GM12892 (cell line): ENCODE data around the gene EPB41L4A.

Experiments
- DNase-seq: peaks from one replicate; pipeline ENCODE4 v3.0.0; 2011; ENCODE audit not compliant: insufficient read length
- FAIRE-seq: peaks from 2 replicates; lab custom pipeline; 2011; peaks lifted over from hg19 to GRCh38; lab: Jason Lieb, UNC
- POLR2A ChIP-seq: IDR thresholded peaks from 2 replicates; pipeline ENCODE4 v1.6.1; 2011; ENCODE audit warnings: low read depth, low read length, control low read depth
- POLR2AphosphoS5 ChIP-seq: IDR thresholded peaks from 2 replicates; pipeline ENCODE4 v1.6.1; 2011; ENCODE audit warnings: low read depth, low read length, control low read depth
- TAF1 ChIP-seq: IDR thresholded peaks from 2 replicates; pipeline ENCODE4 v1.6.1; 2011; ENCODE audit warnings: low read depth, mild to moderate bottlenecking, control low read depth, low read length, borderline replicate concordance

EPB41L4A gene

GRCh38 chr5:112390327-112390726 is 28.8 kb downstream of the EPB41L4A start:
- TF ChIP-seq TAF1 (no peak), POLR2A (no peak), POLR2AphosphoS5 (no peak)
- DNase-seq (no peak), FAIRE-seq (no peak)

- TF ChIP-seq POLR2AphosphoS5 (no peak), TAF1 (no peak), POLR2A (no peak)
- DNase-seq (no peak), FAIRE-seq (no peak)
Observed at GRCh38 chr5:112388739-112389138, 30.3 kb downstream of the EPB41L4A start.

GRCh38 chr5:112388074-112388473 is 31.0 kb downstream of the EPB41L4A start:
- FAIRE-seq (no peak), DNase-seq (no peak)

GRCh38 chr5:112386766-112387165 is 32.3 kb downstream of the EPB41L4A start:
- FAIRE-seq (no peak), DNase-seq (no peak)
- no peak for TF ChIP-seq TAF1

More at GRCh38 chr5:112388074-112388473, 31.0 kb downstream of the EPB41L4A start:
- no peak for TF ChIP-seq POLR2A
- TF ChIP-seq POLR2AphosphoS5: no peak
- no peak for TF ChIP-seq TAF1

- DNase-seq (no peak), FAIRE-seq (no peak)
- TF ChIP-seq POLR2A: no peak
- TF ChIP-seq POLR2AphosphoS5: no peak
- no peak for TF ChIP-seq TAF1
Observed at GRCh38 chr5:112385969-112386368, 33.1 kb downstream of the EPB41L4A start.

GRCh38 chr5:112385566-112385965 is 33.5 kb downstream of the EPB41L4A start:
- TF ChIP-seq POLR2AphosphoS5: no peak
- TF ChIP-seq POLR2A: no peak
- TF ChIP-seq TAF1: no peak
- no peak for DNase-seq
- no peak for FAIRE-seq

GRCh38 chr5:112384523-112384922 is 34.6 kb downstream of the EPB41L4A start:
- TF ChIP-seq POLR2AphosphoS5 (no peak), TAF1 (no peak), POLR2A (no peak)
- no peak for FAIRE-seq

GRCh38 chr5:112382886-112383285 is 36.2 kb downstream of the EPB41L4A start:
- no peak for FAIRE-seq
- TF ChIP-seq POLR2AphosphoS5 (no peak), TAF1 (no peak)
- no peak for DNase-seq

More at GRCh38 chr5:112384523-112384922, 34.6 kb downstream of the EPB41L4A start:
- DNase-seq: no peak

- FAIRE-seq: no peak
- no peak for TF ChIP-seq TAF1
- TF ChIP-seq POLR2A: no peak
- no peak for TF ChIP-seq POLR2AphosphoS5
Observed at GRCh38 chr5:112381521-112381920, 37.6 kb downstream of the EPB41L4A start.

GRCh38 chr5:112379542-112380325 is 39.3 kb downstream of the EPB41L4A start:
- DNase-seq: no peak
- FAIRE-seq: no peak

More at GRCh38 chr5:112381521-112381920, 37.6 kb downstream of the EPB41L4A start:
- no peak for DNase-seq

GRCh38 chr5:112374818-112375217 is 44.3 kb downstream of the EPB41L4A start:
- DNase-seq (no peak), FAIRE-seq (no peak)
- TF ChIP-seq TAF1: no peak
- TF ChIP-seq POLR2AphosphoS5: no peak
- no peak for TF ChIP-seq POLR2A

More at GRCh38 chr5:112379542-112380325, 39.3 kb downstream of the EPB41L4A start:
- no peak for TF ChIP-seq POLR2A
- TF ChIP-seq POLR2AphosphoS5: no peak
- TF ChIP-seq TAF1: no peak

- DNase-seq (no peak), FAIRE-seq (no peak)
- TF ChIP-seq TAF1: no peak
- no peak for TF ChIP-seq POLR2AphosphoS5
- no peak for TF ChIP-seq POLR2A
Observed at GRCh38 chr5:112374356-112374755, 44.7 kb downstream of the EPB41L4A start.

- DNase-seq (no peak), FAIRE-seq (no peak)
- TF ChIP-seq POLR2A (no peak), POLR2AphosphoS5 (no peak), TAF1 (no peak)
Observed at GRCh38 chr5:112373885-112374284, 45.2 kb downstream of the EPB41L4A start.
